HepG2 (cell line): ENCODE measurements around the gene FHIT.

ENCODE experiments used
- ATF1 ChIP-seq: IDR thresholded peaks from 2 replicates; pipeline ENCODE4 v1.6.1; 2016; ENCODE audit warnings: mild to moderate bottlenecking, control low read depth
- CTCF ChIP-seq: sonication (generic); formaldehyde crosslinking; IDR thresholded peaks from 2 replicates; pipeline ENCODE4 v1.5.0; 2020; ENCODE audit warnings: mild to moderate bottlenecking, missing genetic modification reagents, moderate library complexity
- GATAD2A ChIP-seq: IDR thresholded peaks from 2 replicates; pipeline ENCODE4 v1.6.1; 2016
- SP4 ChIP-seq: sonication (generic); formaldehyde crosslinking; IDR thresholded peaks from 2 replicates; pipeline ENCODE4 v1.8.1; 2023; ENCODE audit warnings: mild to moderate bottlenecking, missing genetic modification reagents
- ZNF12 ChIP-seq: sonication (generic); formaldehyde crosslinking; IDR thresholded peaks from 2 replicates; pipeline ENCODE4 v1.5.0; 2020; ENCODE audit warnings: missing genetic modification reagents
- ZNF143 ChIP-seq: sonication (generic); formaldehyde crosslinking; IDR thresholded peaks from 2 replicates; pipeline ENCODE4 v1.4.0; 2020; ENCODE audit warnings: missing genetic modification reagents
- ZNF550 ChIP-seq: sonication (generic); formaldehyde crosslinking; IDR thresholded peaks from 2 replicates; pipeline ENCODE4 v1.4.0; 2020; ENCODE audit warnings: mild to moderate bottlenecking, missing genetic modification reagents, borderline replicate concordance
- TF ChIP-seq, protein P1 (sequence below): sonication (generic); formaldehyde crosslinking; IDR thresholded peaks from 2 replicates; pipeline ENCODE4 v1.4.0; 2020; ENCODE audit warnings: mild to moderate bottlenecking, missing genetic modification reagents

GRCh38 chr3:60980342-60980692 is 270.9 kb downstream of the FHIT start:
- TF ChIP-seq ZNF550 (CRISPR knock-in tag) (no peak), ZNF12 (CRISPR knock-in tag) (no peak), CTCF (CRISPR knock-in tag) (no peak), ATF1 (CRISPR knock-in tag) (no peak), GATAD2A (CRISPR knock-in tag) (no peak), ZNF143 (no peak), SP4 (CRISPR knock-in tag) (no peak)
- TF ChIP-seq, protein P1, sequence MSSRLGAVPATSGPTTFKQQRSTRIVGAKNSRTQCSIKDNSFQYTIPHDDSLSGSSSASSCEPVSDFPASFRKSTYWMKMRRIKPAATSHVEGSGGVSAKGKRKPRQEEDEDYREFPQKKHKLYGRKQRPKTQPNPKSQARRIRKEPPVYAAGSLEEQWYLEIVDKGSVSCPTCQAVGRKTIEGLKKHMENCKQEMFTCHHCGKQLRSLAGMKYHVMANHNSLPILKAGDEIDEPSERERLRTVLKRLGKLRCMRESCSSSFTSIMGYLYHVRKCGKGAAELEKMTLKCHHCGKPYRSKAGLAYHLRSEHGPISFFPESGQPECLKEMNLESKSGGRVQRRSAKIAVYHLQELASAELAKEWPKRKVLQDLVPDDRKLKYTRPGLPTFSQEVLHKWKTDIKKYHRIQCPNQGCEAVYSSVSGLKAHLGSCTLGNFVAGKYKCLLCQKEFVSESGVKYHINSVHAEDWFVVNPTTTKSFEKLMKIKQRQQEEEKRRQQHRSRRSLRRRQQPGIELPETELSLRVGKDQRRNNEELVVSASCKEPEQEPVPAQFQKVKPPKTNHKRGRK: no peak
